Right ventricle myocardium inferior (tissue), 1 donor: Measurements from ENCODE around the gene HPCAL4. TPM values are rescaled to one million over a fixed set of nuclear protein-coding genes. Genes with fewer than 3 reads are reported as not detected.

ENCODE experiments used
- ATAC-seq: fragments of 200-7000 bp; cut with Tn5 transposase; one replicate; pipeline ENCODE4 v1.9.1; 2020; ENCODE audit warnings: mild to moderate bottlenecking, moderate library complexity
- DNase-seq: peaks from one replicate; pipeline ENCODE4 v3.0.0; 2021; ENCODE audit errors: missing footprints
- intact Hi-C: fragments of 100-400 bp; cut with DNase I; formaldehyde crosslinking; loops from one replicate; pipeline ENCODE4 v1.11.0; 2022
- total RNA-seq: library from RNA; stranded (reverse); fragmentation: NEBNext Ultra II Directional; extraction: Animal tissue kit (Norgen Biotek cat#: 25700); gene quantifications from one replicate; pipeline ENCODE4 v1.2.1, GENCODE V29; 2021
- donor health status: DM: no; HTN: yes; CAD: no; lungs with severe emphysema.

Gene HPCAL4
- total RNA-seq, 1 donor from 2014 or later = 2.5 TPM

DNA sequence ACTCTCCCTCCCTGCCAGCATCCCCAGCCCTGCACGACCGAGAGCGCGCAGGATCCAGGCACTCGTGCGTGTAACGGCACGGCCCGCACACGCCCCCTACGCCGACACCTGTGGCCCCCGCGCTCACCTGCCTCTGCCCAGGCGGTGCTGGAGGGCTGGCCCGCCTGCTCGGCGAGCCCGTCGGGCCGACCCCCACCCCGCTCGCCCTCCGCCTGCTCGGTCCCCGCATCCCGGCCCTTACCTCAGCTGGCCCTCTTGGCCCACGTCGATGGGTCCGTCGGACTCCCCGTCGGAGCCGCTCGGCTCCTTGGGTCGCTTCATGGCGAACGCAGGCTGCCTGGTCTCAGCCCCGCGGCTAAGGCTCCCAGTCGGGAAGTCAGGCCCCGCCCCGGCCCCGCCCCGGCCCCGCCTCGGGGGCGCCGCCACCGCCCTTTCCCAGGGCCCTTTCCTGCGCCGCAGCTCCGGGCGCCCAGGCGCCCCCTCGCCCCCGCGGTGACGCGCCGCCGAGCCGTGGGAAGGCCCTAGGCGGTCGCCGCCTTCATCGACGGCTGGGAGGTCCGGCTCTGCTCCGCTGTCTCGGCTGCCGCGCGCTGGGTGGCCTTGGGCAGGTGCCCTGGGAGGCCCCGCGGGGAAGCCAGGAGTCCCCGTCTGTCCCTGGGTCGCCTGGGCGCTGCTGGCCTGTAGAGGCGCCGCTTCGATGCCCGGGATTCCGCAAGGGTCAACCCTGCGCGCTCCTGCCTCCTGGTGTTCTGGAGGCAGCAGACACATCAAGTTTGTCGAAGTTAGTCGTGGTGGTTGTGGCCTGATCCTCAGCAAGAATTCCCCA is 51.7 kb downstream of the HPCAL4 start, which contains the start of gene HEYL:
Gene HEYL (minus strand): TSS at position 339 of the 826 bp plus-strand sequence. CDS start 18 bp downstream, at position 321.
- peak; percentile 88 for DNase-seq
- ATAC-seq = peak; percentile 89
- intact Hi-C loops = loop anchor here (2.0 kb wide), 1 partner anchor 15 kb away; no protein-coding TSS in a partner anchor

DNA sequence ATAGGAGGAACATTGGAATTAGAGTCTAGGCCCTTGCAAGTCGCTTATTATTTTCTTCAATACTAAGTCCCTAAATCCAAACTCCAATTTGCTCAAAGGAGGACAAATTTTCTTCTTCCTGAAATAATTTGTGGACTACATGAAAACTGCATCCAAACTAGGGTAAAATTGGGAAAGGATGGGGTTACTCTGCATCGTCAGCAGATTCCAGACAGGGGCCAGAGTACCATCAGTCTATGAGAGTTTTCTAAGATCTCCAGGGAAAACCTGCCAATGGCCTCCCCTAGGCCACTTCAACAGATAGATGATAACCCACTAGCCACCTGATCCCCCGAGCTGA is 52.3 kb downstream of the HPCAL4 start:
- ATAC-seq = no peak
- DNase-seq = no peak
- intact Hi-C loops = loop anchor here (2.0 kb wide), 1 partner anchor 14 kb away; no protein-coding TSS in a partner anchor

- intact Hi-C loops = no loop called here
- ATAC-seq (no peak), DNase-seq (no peak)
Measured at GRCh38 chr1:39637361-39637760, 53.9 kb downstream of the HPCAL4 start.

- intact Hi-C loops = no loop called here
- no peak for DNase-seq
- ATAC-seq = no peak
Measured at GRCh38 chr1:39635871-39636210, 55.4 kb downstream of the HPCAL4 start.

DNA sequence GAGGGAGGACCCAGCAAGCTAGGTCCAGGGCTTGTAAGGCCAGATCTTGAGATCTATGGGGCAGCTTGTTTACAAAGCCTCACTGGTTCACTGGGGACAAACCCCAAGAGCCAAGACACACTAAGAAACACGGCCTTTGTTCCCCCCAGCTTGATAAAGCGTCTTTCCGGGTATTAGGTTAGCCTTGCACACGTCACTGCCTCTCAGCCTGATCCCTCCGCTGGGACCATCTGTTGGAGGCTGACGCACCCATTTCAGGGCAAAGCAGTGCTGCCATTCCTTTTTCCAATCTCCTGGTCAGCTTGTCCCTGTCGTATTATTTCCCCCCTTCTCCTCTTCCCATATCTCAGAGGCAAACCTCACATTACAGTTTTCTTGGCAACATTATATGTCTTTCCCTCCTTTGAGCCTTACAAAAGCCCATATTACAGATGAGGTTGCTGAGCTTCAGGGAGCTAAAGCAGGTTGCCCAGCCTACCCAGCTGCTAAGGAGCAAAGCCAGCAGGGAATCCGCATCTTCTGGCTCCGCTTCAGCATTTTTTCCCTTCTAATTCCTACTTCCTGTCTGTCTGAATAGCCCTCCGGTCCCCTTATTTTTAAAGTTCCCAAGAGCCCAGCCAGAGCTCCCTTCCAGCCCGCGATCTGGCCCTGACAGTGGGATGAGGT is 55.9 kb downstream of the HPCAL4 start:
- intact Hi-C loops = no loop called here
- DNase-seq (peak; percentile 82), ATAC-seq (peak; percentile 75)

DNA sequence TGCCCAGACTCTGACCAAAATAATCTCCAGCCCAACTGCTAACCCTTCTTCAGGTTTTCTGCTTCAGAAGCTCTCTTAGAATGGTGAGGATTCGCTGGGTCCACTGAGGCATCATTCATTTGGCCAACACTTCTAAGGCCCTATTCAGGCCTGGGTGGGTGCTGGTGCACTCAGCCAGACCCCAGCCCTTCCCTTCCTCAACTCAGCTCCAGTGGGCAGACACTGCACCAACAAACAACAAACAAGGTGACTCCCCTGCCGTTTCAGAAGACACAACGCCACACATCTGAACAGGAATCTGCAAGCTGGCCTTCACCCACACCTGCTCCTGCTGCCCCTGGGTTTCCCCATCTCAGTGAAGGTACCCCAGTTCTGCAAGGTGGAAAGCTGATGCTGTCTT is 57.8 kb downstream of the HPCAL4 start:
- ATAC-seq = no peak
- intact Hi-C loops = no loop called here
- DNase-seq = no peak

DNA sequence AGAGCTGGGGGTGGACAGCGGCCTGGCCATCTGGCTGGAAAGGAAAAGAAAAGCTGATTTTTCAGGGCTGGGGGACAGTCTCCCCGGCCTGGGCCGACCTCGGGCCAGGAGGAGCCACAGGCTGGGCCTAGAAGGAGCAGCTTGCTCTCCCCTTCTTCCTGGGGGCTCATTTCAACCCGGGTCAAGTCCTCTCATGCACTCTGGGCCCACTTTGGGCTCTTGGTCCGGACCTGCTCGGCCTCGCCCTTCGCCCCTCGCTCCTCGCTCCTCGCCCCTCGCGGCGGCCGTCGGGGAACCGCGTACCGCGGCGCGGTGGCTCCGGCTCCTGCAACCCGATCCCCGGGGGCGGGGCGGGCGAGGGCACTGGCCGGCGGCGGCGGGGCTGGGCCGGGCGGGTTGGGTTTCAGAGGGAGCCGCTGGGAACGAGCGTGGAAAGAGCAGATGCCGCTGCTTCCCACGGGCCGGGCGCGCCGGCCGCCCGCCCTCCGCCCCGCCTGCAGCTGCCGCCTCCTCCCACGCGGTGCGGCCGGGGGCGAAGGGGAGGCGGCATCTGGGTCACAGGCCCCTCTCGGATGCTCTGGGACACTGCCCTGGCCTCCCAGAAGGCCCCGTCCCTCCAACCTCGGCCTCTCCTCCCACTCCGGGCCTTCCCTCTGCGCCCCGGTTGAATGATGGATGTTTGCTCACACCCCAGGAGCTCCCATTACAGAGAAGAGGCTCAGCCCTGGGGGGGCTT is 58.4 kb downstream of the HPCAL4 start:
- ATAC-seq (peak; percentile 71), DNase-seq (peak; percentile 86)
- intact Hi-C loops = no loop called here

DNA sequence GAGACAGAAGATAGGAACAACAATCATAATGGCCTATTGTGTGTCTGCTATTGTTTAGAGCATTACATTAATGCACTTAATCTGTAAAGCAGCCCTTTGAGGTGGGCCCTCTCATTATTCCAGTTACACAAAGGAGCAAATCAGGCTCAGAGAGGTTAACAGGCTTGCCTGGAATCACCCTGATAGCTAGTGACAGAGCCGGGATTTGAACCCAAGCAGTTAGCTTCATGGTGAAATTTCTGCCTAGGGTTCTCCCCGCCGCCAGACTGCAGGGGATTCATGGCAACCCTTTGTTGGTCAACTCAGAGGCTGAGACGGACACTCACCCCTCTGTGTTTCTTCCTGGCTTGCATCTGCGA is 58.9 kb downstream of the HPCAL4 start:
- intact Hi-C loops = no loop called here
- ATAC-seq (no peak), DNase-seq (no peak)

DNA sequence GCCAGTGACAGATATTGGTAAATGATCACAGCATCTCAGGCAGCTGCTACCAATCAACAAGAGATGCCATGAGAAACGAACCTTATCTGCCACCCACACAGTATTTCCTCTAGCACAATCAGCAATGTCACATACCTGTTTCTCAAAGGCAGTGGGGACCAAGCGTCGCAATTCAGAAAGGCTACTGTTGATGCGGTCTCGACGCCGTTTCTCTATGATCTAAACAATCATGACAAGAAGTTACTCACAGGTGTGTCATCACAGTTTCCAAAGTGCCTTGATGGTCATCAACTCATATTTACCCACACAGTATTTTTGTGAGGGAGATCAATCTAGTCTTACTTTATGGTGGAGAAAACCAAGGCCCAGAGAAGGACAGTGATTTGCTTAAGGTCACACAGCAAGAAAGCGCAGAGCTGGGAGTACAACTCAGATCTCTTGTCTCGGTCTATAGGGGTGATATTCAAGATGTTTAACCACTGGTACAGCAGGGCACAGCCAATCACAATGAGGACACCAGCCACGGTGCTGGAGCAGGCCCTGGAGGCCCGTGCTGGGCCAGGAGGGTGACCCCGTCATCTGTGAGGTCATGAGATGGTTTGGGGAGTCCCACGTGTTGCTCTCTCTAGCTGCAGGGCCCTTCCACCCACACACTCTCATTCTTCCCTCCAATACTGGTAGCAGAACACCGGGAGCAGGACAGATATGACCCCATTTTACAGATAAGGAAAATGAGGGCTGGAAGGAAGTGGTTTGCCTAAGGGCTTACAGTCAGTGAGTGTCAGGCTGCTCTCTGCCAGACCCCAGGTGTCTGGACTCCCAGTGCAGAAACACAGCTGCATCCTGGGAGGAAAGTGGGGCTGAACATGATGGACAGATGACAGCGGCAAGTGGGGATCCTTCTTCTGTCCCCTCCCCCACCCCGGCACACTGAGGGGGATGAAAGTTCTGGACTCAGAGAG is 59.6 kb downstream of the HPCAL4 start:
- ATAC-seq = no peak
- intact Hi-C loops = no loop called here
- DNase-seq = no peak

DNA sequence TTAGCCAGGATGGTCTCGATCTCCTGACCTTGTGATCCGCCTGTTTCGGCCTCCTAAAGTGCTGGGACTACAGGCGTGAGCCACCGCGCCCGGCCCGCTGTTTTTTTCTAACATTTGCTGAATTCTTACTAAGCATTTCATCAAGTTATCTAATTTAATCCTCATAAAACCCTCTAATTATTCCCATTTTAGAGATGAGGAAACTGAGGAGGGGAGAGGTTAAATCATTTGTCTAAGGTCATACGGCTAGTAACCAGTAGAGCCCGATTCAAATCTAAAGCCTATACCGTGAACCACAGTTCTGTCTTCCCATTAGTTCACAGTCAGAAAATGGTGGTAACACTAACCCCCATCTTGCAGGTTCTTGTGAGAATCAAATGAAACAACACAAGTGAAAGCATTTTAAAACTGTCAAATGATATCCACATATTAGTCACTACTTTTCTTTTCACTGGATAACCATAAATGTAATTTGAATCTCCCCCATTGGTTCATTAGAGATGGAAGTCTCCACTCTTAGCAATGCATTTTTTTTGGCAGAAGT is 62.4 kb downstream of the HPCAL4 start:
- ATAC-seq (no peak), DNase-seq (no peak)
- intact Hi-C loops = no loop called here

Other genes starting within 250 kb of the HPCAL4 start
- 0.22 TPM for gene BMP8A, start 199.8 kb downstream of the HPCAL4 start, total RNA-seq
- gene PABPC4, start 114.6 kb downstream of the HPCAL4 start, total RNA-seq = 196 TPM
- gene HEYL, start 51.8 kb downstream of the HPCAL4 start, total RNA-seq = 19.8 TPM
- gene NT5C1A, start 19.3 kb downstream of the HPCAL4 start, total RNA-seq = 31.3 TPM
- 27.9 TPM for gene PPIE, start 47.4 kb upstream of the HPCAL4 start, total RNA-seq
- gene OXCT2, start 79.9 kb upstream of the HPCAL4 start, total RNA-seq = 1.3 TPM
- 0.41 TPM for gene BMP8B, start 97.4 kb upstream of the HPCAL4 start, total RNA-seq
- gene TRIT1, start 192.1 kb upstream of the HPCAL4 start, total RNA-seq = 18.0 TPM
- gene MYCL, start 210.5 kb upstream of the HPCAL4 start, total RNA-seq = 1.1 TPM